GM08714 (cell line): ENCODE data around the gene IGSF9.

Experiments used
- H3K4me3 ChIP-seq: fragments of 200-500 bp; sonication (Bioruptor generic); 2 replicates; pipeline ENCODE4 v1.5.1; 2014; ENCODE audit warnings: mild to moderate bottlenecking, low read length, inconsistent platforms
- ZNF274 ChIP-seq: IDR thresholded peaks from 2 replicates; pipeline ENCODE4 v1.6.1; 2012; ENCODE audit warnings: mild to moderate bottlenecking, low read depth, low read length

IGSF9 gene, protein sequence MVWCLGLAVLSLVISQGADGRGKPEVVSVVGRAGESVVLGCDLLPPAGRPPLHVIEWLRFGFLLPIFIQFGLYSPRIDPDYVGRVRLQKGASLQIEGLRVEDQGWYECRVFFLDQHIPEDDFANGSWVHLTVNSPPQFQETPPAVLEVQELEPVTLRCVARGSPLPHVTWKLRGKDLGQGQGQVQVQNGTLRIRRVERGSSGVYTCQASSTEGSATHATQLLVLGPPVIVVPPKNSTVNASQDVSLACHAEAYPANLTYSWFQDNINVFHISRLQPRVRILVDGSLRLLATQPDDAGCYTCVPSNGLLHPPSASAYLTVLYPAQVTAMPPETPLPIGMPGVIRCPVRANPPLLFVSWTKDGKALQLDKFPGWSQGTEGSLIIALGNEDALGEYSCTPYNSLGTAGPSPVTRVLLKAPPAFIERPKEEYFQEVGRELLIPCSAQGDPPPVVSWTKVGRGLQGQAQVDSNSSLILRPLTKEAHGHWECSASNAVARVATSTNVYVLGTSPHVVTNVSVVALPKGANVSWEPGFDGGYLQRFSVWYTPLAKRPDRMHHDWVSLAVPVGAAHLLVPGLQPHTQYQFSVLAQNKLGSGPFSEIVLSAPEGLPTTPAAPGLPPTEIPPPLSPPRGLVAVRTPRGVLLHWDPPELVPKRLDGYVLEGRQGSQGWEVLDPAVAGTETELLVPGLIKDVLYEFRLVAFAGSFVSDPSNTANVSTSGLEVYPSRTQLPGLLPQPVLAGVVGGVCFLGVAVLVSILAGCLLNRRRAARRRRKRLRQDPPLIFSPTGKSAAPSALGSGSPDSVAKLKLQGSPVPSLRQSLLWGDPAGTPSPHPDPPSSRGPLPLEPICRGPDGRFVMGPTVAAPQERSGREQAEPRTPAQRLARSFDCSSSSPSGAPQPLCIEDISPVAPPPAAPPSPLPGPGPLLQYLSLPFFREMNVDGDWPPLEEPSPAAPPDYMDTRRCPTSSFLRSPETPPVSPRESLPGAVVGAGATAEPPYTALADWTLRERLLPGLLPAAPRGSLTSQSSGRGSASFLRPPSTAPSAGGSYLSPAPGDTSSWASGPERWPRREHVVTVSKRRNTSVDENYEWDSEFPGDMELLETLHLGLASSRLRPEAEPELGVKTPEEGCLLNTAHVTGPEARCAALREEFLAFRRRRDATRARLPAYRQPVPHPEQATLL

DNA sequence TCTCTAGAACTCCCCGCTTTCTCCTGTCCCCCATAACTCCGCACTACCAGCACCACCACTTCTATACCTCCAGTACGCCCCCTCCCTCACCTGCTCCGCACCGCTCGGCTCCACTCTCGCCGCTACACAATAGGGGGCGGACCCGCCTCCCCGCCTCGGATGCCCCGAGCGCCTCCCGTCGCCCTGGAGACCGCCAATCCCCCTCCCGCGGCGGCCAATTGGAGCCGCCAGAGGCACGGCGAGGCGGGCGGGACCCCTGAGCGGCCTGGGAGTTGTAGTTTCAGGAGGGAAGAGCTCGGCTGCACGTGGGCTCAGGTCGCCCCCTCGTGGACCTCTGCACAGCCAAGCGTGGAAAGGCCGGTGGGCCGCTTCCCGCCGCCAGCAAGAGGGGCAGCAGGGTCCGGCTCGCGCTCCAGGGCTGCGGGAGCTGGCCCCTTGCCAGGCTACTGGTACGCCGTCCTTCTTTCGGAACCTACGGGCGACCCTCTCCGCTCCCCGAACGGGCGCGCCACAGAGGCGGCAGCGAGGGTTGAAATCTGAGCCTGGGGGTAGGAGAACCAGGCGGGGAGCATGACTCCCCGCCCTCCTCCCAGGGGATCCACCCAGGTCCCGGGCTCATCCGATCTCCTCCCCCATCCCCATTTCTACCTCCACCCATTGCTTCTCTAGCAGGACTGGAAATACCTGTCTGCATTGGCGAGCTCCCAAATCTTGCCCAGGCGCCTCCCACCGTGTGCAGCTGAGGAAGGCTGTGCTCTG lies at the start of gene IGSF9:
Gene IGSF9, minus strand, starts transcription at position 131 of the 759 bp plus-strand sequence. CDS start 2,159 bp downstream, outside the sequence.
- TF ChIP-seq ZNF274 = no peak
- H3K4me3 ChIP-seq = no peak within 1 kb of the TSS

DNA sequence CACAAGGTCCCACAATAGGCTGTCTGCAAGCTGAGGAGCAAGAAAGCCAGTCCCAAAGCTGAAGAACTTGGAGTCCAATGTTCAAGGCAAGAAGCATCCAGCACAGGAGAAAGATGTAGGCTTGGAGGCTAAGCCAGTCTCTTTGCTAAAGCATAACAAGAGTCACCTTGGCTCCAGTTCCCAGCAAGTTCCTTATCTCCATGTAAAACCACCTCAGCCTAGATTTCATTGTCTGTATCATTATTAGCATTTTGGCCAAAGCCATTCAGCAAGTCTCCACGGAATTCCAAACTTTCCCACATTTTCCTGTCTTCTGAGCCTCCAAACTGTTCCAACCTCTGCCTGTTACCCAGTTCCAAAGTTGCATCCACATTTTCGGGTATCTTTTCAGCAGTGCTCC lies 49.5 kb upstream of the IGSF9 start:
- no peak for TF ChIP-seq ZNF274
- H3K4me3 ChIP-seq = no peak overlapping the region

DNA sequence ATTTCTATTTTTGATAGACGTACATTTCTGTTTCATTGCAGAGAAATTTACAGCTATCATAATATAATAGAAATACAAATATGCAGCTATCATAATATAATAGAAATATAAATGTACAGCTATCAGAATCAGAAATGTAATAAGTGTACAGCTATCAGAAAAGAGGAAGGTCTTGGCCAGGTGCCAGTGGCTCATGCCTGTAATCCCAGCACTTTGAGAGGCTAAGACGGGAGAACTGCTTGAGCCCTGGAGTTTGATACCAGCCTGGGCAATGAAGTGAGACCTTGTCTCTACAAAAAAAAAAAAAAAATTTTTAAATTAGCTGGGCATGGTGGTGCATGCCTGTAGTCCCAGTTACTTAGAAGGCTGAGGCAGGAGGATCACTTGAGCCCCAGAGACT lies 48.5 kb upstream of the IGSF9 start:
- H3K4me3 ChIP-seq = no peak overlapping the region
- TF ChIP-seq ZNF274 = no peak

DNA sequence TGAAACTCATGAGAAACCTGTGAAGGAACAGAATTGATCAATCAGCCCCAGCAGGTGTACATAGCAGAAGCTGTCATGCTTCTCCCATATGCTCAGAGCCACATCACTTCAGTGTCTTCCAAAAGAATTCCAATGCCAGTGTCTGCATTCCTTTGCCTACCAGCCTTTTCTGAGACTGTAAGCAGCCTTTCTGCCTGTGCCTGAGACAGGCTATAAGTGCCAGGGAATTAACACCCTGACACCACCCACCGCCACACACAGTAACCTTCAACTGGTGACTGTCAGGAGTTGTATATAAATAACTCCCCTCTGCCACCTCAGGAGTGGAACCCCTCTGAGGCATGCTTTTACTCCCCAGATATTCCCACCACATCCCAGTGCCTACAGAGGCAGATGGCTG lies 46.7 kb upstream of the IGSF9 start:
- TF ChIP-seq ZNF274 = no peak
- H3K4me3 ChIP-seq = no peak overlapping the region

DNA sequence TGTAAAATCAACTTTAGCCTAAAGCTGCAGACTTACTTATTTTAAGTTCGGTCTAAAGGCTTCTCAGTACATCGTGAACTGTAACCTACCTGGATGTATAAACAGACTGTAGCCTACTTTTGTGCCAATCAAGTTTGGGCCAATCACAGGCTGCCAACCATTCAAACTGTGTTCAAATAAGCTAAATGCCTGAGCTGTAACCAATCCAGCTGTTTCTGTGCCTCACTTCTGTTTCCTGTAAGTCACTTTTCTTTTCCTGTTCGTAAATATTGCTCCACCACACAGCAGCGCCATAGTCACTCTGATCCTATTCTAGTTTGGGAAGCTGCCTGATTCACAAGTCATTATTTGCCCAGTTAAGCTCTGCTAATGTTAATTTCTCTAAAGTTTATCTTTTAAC lies 46.1 kb upstream of the IGSF9 start:
- no peak overlapping the region for H3K4me3 ChIP-seq

DNA sequence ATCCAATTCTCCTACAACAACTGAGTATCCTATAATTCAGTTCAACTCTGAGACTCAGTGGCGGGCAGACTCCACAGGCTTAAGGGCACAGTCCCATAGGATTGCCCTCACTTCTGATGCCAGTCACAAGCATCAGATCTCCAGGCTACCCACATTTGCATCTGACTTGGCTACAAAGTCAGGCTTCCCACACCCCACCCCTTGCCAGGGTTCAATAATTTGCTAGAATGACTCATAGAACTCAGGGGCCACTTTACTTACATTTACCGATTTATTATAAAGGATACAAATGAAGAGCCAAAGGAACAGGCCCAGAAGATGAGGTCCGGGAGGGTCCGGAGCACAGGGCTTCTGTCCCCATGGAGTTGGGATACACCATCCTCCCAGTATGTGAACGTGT lies 44.6 kb upstream of the IGSF9 start:
- TF ChIP-seq ZNF274 = no peak
- H3K4me3 ChIP-seq = no peak overlapping the region

More for the DNA sequence above, 46.1 kb upstream of the IGSF9 start:
- no peak for TF ChIP-seq ZNF274

DNA sequence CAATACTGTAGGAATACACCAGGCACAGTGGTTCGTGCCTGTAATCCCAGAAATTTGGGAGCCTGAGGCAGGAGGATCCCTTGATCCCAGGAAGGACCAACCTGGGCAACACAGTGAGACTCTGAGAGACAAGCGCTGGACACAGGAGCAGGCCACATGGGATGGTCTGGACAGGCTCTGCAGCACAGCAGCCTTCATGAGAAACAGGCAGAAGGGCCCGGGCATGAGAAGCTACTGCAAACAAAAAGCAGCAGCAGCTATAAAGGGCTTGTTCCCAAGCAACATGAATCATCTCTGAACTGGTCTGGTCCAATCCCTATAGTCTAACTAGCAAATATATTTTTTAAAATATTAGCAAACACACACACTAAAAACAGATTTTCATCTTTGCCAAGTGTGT lies 44.2 kb upstream of the IGSF9 start:
- TF ChIP-seq ZNF274 = no peak
- H3K4me3 ChIP-seq = no peak overlapping the region

DNA sequence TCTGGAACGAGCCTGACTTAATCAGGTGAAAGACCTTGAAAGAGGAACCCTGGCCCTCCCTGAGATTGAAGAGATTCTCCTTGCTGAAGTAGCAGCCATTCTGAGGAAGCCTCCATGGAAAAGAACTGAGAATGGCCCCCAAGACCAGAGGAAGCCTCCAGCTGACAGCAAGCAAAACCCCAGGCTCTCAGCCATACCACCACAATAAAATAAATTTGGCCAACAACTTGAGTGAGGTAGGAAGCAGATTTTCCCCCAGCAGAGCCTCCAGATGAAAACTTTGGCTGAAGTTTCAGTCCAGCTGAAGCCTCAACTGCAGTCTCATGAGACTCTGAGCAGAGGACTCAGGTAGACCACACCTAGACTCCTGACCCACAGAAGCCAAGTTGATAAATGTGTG lies 42.6 kb upstream of the IGSF9 start:
- TF ChIP-seq ZNF274 = no peak

DNA sequence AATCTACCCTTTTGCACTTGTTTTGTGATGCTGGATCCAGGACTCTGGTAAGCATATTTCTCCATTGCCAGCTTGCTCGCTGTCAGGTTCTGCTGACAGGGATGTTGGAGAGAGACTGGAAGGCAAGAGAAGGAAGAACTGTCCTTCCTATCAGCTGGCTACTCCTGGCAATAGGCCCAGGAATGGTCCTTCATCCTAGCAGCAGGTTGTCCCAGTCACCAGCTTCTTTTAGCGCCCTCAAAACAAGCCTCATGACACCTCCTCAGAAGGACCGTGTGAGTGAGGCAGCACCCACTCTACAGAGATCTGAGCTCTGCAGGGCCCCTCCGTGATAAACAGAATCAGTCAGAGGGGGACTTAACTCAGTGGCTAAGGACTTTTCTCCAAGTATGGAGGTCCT lies 41.8 kb upstream of the IGSF9 start:
- H3K4me3 ChIP-seq = no peak overlapping the region
- TF ChIP-seq ZNF274 = no peak

More for the DNA sequence above, 42.6 kb upstream of the IGSF9 start:
- H3K4me3 ChIP-seq = no peak overlapping the region

DNA sequence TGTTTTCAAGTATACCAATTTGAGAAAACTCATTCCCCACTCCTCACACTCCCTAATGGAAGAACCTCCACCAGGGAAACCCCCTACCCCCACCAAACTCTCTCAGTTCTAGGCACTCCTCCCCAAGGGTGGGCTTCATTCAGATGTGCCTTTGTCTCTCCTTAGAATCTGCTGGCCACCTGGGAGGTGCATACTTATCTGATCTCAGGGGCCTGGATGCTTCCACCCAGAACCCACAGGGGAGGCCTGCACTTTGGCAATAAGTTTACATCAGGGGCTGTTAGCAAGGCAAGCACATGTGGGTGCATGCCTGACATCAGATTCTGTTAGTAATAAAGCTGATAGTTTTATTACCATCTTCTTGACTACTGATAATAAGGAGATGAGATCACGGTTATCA lies 41.1 kb upstream of the IGSF9 start:
- H3K4me3 ChIP-seq = no peak overlapping the region
- TF ChIP-seq ZNF274 = no peak

DNA sequence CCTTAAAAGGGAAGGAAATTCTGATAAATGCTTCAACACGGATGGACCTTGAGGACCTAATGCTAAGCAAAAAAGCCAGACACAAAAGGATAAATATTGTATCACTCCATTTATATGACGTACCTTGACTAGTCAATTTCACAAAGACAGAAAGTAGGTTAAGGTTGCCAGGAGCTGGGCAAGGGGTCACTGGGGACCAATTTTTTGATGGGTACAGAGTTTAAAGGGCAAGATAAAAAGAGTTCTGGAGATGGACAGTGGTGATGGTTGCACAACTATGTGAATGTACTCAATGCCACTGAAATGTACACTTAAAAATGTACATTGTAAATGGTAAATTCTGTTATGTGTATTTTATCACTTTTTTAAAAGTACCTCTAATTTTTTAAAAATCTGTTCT lies 40.7 kb upstream of the IGSF9 start:
- H3K4me3 ChIP-seq = no peak overlapping the region
- no peak for TF ChIP-seq ZNF274

DNA sequence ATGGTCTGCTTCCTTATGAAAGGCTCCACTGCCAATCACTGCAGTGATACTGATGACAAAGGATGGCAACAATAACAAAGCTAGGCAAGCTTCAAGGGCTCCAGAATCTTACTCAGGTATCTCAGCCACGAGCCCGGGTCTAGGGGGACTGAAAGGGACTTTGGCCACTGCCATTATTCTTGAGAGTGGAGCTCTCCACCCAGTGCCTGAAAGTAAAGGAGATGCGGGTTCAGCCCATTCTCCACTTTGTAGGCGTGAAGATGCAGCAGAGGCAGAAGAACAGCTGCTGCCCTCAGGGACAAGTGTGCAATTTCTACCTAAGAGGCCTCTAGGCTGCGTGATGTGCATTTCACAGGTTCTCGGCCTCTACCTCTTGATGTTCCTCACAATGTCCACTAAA lies 40.1 kb upstream of the IGSF9 start:
- TF ChIP-seq ZNF274 = no peak
- no peak overlapping the region for H3K4me3 ChIP-seq

DNA sequence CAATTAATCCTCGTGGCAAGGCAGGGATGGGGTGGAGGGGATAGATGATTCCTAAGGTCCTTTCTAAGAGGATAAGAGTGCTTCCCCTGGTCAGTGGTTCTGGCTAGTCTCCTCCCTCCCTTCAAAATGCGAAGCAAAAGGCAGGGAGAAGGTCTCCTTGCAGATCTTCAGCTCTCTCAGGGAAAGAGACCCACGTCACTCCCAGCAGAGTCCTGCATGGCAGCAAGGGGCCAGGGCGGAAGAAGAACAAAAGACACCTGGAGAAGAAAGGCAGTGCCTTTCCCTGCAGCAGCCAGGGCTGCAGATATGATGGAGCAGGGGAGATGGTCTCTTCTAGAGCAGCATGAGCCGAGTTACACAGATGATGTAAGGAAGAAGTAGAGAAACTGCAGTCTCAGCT lies 38.3 kb upstream of the IGSF9 start:
- TF ChIP-seq ZNF274 = no peak
- H3K4me3 ChIP-seq = no peak overlapping the region

DNA sequence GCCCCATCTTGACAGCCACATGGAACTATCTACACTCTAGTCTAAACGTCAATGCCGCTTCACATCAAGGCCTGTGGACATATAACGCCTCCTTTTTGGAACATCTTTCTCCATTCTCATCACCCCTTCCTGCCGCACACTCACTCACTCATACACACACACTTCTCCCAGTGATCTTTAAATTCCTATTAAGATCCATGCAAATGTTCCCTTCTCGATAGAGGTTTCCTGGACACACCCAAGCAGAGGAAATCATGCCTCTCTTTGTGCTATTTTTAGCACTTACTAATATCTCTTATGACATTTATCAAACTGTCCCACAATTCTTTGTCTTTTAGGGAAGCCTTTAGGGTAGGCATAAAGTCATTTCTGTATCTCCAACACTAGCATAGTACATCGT lies 36.9 kb upstream of the IGSF9 start:
- TF ChIP-seq ZNF274 = no peak

More for the DNA sequence above, 36.9 kb upstream of the IGSF9 start:
- H3K4me3 ChIP-seq = no peak overlapping the region
